ENCODE measurements around the gene NRDE2. TPM values are rescaled to one million over a fixed set of nuclear protein-coding genes. Genes with fewer than 3 reads are reported as not detected.

The NRDE2 gene
- total and polyA plus RNA-seq, 2 experiments from 2014 or later, result 7.9 to 13.1 TPM

DNA sequence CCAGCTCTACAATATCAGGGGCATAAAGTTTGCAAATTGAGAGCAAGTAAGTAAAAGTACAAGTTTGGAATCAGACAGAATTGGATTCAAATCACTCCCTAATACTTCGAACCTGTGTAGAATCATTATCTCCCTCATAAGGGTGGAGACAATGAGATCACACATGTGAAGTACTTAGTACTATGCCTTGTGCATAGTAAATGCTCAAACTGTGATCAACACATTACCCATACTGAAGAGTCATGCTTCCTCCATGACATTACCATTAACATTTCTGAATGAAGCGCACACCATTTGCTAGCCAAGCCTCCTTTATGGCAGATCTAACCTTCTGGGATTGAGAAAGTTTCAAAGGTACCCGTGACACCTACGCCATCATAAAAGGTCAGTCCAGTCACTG, 26.6 kb upstream of the NRDE2 start:
- H3K4me3 ChIP-seq, result no peak overlapping the region
- no peak for DNase-seq (ENCODE audit: low read depth in 1 of 2, low spot score in 1 of 2)
- H3K27me3 ChIP-seq, result no peaks in the 10 kb centered on the region
- no peaks in the 10 kb centered on the region for H3K36me3 ChIP-seq
- H3K27ac ChIP-seq, result no peak overlapping the region
- TF ChIP-seq, protein P1, sequence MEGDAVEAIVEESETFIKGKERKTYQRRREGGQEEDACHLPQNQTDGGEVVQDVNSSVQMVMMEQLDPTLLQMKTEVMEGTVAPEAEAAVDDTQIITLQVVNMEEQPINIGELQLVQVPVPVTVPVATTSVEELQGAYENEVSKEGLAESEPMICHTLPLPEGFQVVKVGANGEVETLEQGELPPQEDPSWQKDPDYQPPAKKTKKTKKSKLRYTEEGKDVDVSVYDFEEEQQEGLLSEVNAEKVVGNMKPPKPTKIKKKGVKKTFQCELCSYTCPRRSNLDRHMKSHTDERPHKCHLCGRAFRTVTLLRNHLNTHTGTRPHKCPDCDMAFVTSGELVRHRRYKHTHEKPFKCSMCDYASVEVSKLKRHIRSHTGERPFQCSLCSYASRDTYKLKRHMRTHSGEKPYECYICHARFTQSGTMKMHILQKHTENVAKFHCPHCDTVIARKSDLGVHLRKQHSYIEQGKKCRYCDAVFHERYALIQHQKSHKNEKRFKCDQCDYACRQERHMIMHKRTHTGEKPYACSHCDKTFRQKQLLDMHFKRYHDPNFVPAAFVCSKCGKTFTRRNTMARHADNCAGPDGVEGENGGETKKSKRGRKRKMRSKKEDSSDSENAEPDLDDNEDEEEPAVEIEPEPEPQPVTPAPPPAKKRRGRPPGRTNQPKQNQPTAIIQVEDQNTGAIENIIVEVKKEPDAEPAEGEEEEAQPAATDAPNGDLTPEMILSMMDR (IDR thresholded peaks at IDR 0.05; ENCODE audit: low read depth, low read length), result no peak
- no peaks in the 10 kb centered on the region for H3K4me1 ChIP-seq (ENCODE audit: low read depth)
- no peaks in the 10 kb centered on the region for H3K9me3 ChIP-seq (ENCODE audit: low read depth)

DNA sequence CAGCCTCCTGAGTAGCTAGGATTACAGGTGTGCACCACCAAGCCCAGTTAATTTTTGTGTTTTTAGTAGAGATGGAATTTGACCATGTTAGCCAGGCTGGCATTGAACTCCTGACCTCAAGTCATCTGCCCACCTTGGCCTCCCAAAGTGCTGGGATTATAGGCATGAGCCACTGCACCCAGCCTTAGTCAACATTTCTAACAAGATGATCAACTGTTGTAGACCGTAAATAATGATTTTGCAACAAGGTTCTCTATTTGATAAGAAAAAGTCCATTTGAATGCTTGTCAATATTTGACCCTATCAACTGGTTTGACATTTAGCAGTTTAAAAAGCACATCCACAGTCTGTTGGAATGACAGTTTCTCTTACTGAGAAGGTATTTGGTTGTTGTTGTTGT, 25.2 kb upstream of the NRDE2 start:
- Histone ChIP-seq H3K9me3 (ENCODE audit: low read depth) (no peaks in the 10 kb centered on the region), H3K4me3 (no peak overlapping the region), H3K27me3 (no peaks in the 10 kb centered on the region), H3K27ac (no peak overlapping the region), H3K36me3 (no peaks in the 10 kb centered on the region), H3K4me1 (ENCODE audit: low read depth) (no peaks in the 10 kb centered on the region)
- no peak for DNase-seq (ENCODE audit: low read depth in 1 of 2, low spot score in 1 of 2)
- TF ChIP-seq, protein P1 (IDR thresholded peaks at IDR 0.05; ENCODE audit: low read depth, low read length), result no peak

DNA sequence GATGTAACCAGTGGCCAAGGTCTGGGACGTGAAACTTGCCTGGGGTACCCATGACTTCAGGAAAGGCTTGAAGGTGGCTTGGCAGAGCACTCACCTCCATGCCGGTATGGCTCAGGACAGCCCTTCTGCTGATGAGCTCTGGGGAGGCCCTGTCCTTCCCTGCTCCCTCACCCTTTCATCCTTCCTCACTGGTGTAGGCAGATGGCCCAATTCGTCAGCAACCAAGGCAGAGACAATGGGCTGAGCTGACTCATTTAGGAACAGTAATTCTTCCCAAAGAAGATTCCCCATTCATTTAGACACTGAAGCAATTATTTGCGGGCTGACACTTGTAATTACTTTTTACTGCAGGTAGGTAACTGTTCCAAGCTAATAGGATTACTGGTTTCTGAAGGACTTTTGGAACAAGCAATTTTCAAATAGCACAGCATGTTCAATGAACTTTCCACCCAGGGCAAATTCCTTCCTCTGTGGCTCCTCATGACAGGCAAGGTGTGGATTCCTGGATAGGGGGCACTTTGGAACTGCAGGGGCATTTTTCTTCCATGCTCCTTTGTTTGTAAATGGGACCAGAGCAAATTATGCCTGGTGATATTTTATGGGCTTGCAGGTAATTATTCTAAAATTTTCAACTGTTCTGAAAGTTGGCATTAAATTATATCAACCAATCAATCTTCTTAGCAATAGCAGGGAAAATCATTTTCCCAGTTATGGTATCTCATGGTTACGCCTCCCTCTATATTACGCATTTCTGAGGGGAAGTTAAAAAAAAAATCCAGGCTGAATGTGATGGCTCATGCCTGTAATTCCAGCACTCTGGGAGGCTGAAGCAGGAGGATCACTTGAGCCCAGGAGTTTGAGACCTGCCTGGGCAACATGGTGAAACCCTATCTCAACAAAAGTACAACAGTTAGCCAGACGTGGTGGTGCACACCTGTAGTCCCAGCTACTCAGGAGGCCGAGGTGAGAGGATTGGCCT, 24.1 kb upstream of the NRDE2 start:
- Histone ChIP-seq H3K27me3 (no peaks in the 10 kb centered on the region), H3K27ac (no peak overlapping the region), H3K9me3 (ENCODE audit: low read depth) (no peaks in the 10 kb centered on the region), H3K36me3 (no peaks in the 10 kb centered on the region), H3K4me1 (ENCODE audit: low read depth) (no peaks in the 10 kb centered on the region), H3K4me3 (no peak overlapping the region)
- no peak for DNase-seq (ENCODE audit: low read depth in 1 of 2, low spot score in 1 of 2)
- TF ChIP-seq, protein P1 (IDR thresholded peaks at IDR 0.05; ENCODE audit: low read depth, low read length), result no peak

DNA sequence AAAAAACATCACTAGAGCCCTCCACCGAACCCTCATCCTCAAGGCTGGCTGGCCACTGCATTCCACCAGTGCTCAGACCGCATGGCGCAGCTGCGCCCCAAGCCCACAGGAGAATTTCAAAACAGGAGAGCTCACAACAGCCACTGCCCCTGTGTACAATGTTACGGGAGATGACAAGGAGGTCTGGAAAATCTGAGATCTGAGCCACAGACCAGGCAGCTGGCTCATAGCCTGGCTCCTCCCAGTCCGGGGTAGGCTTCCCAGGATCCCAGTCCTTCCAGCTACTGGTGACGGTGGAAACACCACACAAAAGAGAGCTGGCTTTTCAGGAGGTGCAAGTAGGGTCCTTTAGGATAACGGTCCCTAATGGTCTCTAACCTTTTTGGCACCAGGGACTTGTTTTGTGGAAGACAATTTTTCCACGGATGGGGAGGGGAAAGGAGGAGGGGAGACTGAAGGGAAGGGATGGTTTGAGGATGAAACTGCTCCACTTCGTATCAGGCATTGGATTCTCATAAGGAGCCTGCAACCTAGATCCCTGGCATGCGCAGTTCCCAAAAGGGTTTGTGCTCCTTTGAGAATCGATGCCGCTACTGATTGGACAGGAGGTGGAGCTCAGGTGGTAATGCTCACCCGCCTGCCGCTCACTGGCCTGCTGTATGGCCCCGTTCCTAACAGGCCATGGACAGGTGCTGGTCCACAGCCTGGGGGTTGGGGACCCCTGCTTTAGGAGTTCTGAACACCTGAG, 23.0 kb upstream of the NRDE2 start:
- H3K4me3 ChIP-seq, result no peak overlapping the region
- H3K27me3 ChIP-seq, result no peaks in the 10 kb centered on the region
- no peaks in the 10 kb centered on the region for H3K9me3 ChIP-seq (ENCODE audit: low read depth)
- peak in 1 of 2 donors; percentile 53 for DNase-seq (ENCODE audit: low read depth in 1 of 2, low spot score in 1 of 2)
- TF ChIP-seq, protein P1 (IDR thresholded peaks at IDR 0.05; ENCODE audit: low read depth, low read length), result no peak
- no peaks in the 10 kb centered on the region for H3K36me3 ChIP-seq
- H3K4me1 ChIP-seq (ENCODE audit: low read depth), result no peaks in the 10 kb centered on the region
- H3K27ac ChIP-seq, result no peak overlapping the region

DNA sequence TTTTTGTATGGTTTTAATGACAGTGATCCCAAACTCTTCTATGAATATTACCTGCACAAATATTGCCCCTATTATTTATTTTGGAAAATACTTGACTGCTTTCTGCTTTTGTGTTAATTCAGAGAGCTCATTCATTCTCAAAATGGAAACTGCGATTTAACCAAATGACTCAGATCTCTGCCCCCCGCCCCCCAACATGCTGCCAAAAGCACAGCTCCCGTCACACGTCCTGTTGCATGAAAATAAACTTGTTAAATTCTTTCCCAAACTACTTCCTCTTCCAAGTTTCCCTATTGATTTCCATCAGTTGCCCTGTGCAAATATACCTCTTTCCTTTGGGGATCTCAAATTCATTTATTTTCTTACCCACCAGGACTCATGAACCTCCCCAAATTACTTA, 18.0 kb upstream of the NRDE2 start:
- no peaks in the 10 kb centered on the region for H3K36me3 ChIP-seq
- H3K27ac ChIP-seq, result no peak overlapping the region
- no peaks in the 10 kb centered on the region for H3K9me3 ChIP-seq (ENCODE audit: low read depth)
- H3K27me3 ChIP-seq, result no peaks in the 10 kb centered on the region
- H3K4me3 ChIP-seq, result no peak overlapping the region
- DNase-seq (ENCODE audit: low read depth in 1 of 2, low spot score in 1 of 2), result no peak
- TF ChIP-seq, protein P1 (IDR thresholded peaks at IDR 0.05; ENCODE audit: low read depth, low read length), result no peak
- H3K4me1 ChIP-seq (ENCODE audit: low read depth), result no peaks in the 10 kb centered on the region
